HG03066 (cell line): ENCODE data around the gene ADAMTS12.

ENCODE experiments used
- ATAC-seq: cut with Tn5 transposase; IDR thresholded peaks from one replicate; pipeline ENCODE4 v1.9.1; 2021; ENCODE audit warnings: low read depth; ENCODE audit not compliant: unreplicated experiment

ADAMTS12 gene

DNA sequence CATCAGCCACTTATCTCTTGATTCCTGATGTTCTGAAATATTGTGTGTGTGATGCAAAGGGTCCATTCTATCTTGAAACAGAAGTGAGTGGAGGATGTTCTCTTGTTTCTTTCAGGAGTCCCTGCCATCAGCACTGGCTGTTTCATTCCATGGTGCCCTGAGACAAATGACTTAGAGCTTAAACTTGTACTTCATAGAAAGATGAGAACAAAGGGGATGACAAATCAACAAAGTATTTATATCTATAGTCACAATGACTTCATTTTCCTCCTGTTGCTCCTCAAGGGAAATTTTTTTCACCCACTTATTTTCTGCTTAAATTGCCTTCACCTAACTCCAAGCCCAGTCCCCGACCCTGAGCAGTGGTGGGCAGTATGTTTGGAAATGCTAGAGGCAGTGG, 279.4 kb downstream of the ADAMTS12 start:
- no peak for ATAC-seq

DNA sequence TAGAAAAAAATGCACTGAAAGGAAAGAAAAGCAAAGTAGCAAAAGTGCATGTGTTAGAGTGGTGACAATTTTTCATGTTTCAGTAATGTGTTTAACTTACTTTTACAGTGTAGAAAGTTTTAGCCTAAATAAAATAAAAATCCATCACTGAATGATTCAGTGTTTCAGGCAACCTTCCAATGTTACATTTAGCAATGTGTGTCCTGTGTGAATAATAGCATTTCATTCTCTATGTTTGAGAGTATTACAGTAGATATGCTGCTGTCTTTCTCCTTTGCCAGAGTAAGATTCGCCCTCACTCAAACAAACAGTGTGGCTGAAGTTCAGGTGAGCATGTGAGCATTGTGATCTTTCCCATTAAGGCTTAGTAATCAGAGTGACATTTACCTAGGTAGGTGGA, 279.9 kb downstream of the ADAMTS12 start:
- ATAC-seq = no peak

- ATAC-seq = no peak
These were observed 283.3 kb downstream of the ADAMTS12 start for GRCh38 chr5:33608344-33609041.

- no peak for ATAC-seq
These were observed 287.3 kb downstream of the ADAMTS12 start for GRCh38 chr5:33604503-33604902.

DNA sequence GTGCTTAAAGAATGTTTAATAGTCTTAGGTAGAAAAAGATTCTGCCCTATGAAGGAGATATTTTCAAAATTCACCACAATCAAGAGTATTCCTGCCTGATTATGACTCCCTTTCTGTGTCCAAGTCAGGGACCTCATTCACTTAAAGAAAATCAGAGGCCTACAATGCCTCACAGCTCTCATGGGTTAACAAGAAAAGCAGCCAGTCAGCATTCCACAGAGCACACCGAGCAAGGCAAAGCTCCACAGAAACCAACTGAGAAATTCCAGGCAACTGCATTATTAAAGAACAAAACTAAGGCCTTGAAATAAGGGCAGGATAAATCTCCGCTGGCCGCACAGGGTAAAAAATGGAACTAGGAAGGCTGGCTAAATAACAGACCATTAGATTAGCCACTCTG, 289.9 kb downstream of the ADAMTS12 start:
- no peak for ATAC-seq

- ATAC-seq = no peak
These were observed 296.5 kb downstream of the ADAMTS12 start for GRCh38 chr5:33595303-33595702.

DNA sequence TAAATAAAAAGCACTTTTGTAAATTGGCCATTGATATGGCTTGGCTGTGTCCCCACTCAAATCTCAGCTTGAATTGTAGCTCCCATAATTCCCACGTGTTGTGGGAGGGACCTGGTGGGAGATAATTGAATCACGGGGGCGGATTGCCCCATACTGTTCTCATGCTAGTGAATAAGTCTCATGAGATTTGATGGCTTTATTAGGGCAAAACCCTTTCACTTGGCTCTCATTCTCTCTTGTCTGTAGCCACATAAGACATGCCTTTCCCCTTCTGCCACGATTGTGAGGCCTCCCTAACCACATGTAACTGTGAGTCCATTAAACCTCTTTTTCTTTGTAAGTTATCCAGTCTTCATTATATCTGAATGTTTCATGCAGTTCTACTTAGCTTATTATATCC, 297.8 kb downstream of the ADAMTS12 start:
- no peak for ATAC-seq

DNA sequence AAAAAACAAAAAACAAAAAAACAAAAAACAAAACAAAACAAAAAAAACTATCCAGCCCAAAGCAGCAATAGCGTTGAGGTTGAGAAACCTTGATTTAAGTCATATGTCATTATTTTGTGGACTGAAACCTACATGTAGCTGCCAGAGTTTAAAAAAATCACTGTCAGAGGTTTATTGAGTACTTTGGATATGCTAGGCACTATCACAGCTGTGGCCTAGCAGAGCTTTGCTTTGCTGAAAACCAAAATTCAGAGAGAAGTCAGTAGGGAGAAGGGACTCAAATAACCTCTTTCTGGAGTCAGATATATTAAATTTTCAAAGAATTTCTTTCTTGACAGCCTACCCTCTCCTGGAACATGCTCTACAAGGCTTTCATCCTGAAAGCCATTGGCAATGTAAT, 299.5 kb downstream of the ADAMTS12 start:
- ATAC-seq = no peak

GRCh38 chr5:33588654-33589372, 303.0 kb downstream of the ADAMTS12 start:
- no peak for ATAC-seq

DNA sequence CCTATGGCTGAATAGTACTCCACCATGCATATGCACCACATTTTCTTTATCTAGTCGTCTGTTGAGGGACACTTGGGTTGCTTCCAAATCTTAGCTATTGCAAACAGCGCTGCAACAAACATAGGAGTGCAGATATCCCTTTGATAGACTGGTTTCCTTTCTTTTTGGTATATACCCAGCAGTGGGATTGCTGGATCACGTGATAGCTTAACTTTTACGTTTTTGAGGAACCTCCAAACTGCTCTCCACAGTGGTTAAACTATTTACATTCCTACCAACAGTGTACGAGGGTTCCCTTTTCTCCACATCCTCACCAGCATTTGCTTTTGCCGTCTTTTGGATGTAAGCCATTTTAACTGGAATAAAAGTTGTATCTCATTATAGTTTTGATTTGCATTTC, 308.5 kb downstream of the ADAMTS12 start:
- ATAC-seq = no peak

DNA sequence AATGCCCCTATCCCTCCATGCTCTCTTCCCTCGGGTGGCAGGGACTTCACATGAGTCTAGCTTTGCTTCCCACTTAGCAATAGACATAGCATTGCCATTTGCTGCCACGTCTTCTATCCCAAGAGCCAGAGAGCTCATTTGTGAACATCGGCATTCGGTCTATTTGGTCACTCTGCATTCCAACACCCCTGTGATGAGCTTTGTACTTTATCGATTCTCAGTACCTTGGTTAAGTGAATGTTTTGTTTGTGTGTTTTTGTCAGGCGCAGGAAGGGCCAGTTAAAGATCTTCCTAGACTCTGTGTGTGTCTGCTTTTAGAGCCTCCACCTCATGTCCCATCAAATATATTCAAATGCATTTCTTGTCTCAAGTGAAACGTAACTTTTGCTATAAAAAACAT, 309.4 kb downstream of the ADAMTS12 start:
- ATAC-seq = no peak

DNA sequence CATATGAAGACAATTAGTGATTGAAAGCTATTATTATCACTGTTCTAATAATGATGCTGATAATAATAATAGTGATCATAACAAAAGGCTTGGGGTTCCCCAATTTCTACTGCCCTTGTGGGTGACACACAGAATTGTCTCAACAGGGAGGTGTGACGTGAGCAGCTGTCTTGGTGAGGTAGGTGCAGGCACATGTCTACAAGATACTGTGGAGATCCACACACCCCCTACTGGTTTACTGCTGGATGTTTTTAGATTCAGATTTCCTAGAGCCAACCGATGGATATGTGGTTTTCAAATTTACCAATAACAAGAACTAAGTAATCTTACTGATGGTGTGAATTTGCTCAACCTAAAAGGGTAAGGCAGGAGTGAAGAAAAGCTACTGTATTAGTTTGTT, 312.0 kb downstream of the ADAMTS12 start:
- ATAC-seq = no peak

- ATAC-seq = no peak
These were observed 312.6 kb downstream of the ADAMTS12 start for GRCh38 chr5:33579152-33579551.

DNA sequence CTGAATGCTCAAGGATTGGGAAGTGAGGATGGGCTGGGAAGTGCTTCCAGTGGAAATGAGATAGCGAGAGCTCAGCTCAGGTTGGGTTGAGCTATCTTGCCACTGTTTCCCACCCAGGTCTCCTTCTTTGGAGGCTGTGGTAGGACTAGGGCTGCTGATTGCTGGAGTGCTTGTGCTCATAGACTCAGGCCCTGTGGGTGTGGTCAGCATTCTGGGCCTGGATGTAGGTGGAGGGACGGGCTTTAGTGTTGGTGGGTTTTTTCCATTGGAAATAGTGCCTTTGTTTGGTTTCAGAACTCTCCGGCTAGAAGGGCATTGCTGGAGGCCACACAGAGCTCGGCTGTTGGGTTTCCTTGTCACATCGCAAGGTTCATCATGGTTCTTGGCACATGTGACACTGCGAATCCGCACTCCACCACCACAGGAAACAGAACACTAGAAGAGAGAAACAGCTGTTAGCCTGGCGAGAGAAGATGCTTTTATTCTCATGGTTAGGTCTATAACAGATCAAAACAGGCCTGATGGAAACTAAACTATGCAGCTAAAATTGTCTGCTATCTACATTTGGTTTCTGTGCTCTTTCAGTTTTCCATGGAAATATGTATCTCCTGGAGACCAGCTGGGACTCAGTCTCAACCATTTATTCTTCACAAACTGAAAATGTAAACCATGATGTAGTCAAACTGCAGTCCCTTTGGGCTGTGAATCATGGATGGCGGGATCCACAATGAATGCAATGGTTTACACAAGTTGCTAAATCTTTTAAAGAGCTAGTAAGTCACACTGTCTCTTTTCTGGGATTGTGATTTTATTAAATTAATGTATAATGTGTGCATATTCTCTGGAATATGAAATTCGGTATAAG, 314.8 kb downstream of the ADAMTS12 start:
- ATAC-seq = no peak

DNA sequence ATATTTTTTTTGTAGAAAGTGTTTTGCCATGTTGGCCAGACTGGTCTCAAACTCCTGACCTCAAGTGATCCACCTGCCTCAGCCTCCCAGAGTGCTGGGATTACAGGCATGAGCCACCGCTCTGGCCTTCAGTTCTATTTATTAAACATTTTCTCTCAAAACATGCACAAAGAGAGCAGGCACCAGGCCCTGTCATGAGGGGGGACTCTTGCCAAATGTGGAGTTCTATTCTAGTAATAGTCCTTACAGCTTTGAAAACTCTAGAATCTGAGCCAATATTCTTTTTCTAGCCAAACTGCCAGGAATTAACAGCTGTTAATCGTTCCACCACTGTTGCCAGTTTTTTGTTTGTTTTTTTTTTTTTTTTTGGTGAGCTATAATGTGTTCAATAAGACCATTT, 326.5 kb downstream of the ADAMTS12 start:
- no peak for ATAC-seq

GRCh38 chr5:33563983-33564908, 327.5 kb downstream of the ADAMTS12 start:
- no peak for ATAC-seq

- no peak for ATAC-seq
These were observed 328.3 kb downstream of the ADAMTS12 start for GRCh38 chr5:33563530-33563929.

DNA sequence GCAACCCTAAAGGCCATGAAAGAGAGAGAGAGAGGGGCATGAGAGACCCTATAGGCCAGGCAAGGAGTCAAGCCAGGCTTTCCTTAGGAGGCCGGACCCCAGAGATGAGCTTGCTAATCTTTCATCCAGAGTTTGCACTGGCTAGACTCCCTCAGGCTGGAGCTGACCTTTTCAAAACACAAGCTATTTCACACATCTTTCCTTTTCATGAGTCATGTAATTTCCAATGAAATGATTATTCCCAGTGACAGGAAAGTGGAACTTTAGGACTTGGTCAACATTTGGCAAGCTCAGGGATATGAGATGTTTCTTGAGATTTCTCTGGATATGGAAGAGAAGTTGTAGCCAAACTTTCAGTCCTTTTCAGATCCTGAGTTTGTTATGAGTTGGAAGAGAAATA, 333.3 kb downstream of the ADAMTS12 start:
- ATAC-seq = no peak

- no peak for ATAC-seq
These were observed 334.2 kb downstream of the ADAMTS12 start for GRCh38 chr5:33557605-33558004.
